GM11168 (cell line): ENCODE results near the gene FAAP100.

Experiments used
- in situ Hi-C: fragments of 300-500 bp; cut with MboI; formaldehyde crosslinking; loops from one replicate; pipeline ENCODE4 v1.12.0; 2022; ENCODE audit warnings: low sequenced_read_pairs; ENCODE audit not compliant: unreplicated experiment

FAAP100 gene

DNA sequence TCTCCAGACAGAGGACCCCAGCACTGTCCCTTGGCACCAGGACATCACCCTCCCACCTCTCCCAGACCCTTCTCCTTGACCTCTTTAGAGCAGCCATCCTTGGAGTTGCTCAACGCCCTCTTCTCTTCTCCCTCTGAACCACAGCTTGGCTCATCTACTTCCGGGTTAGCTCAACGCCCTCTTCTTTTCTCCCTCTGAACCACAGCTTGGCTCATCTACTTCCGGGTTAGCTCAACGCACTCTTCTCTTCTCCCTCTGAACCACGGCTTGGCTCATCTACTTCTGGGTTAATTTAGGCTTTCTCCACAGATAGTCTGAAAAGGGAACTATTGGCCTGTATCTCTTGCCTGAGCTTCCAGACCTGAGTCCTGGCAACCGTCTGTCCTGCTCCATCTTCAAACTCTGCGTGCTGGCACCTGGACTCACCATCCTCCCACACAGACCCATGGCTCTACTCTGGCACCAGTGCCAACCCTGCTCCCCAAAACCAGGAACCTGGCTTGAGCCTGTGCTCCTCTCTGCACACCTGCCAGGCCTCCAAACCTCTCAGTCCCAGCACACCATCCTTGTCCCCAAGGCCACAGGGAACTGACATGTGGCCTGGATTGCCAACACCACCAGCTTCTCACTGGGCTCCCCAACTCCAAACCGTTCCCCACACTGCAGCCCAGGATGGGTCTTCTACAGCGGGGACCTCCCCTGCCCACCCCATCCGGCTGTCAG is 25.3 kb upstream of the FAAP100 start:
- in situ Hi-C loops, result no loop called here

GRCh38 chr17:81576621-81577277 is 24.6 kb upstream of the FAAP100 start:
- in situ Hi-C loops, result no loop called here

- in situ Hi-C loops, result no loop called here
Observed at GRCh38 chr17:81575836-81576235, 23.7 kb upstream of the FAAP100 start.

DNA sequence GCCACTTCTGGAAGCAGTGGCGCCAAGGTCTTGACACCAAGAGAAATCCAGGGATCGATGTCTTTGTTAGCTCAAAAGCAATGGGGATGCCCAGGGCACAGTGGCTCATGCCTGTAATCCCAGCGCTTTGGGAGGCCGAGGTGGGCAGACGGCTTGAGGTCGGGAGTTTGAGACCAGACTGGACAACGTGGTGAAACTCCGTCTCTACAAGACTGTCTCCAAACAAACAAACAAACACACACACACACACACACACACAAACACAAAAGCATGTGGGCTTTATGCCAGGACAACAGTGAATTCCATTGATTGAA is 22.4 kb upstream of the FAAP100 start:
- in situ Hi-C loops, result no loop called here

GRCh38 chr17:81573794-81574642 is 21.9 kb upstream of the FAAP100 start:
- in situ Hi-C loops, result no loop called here

DNA sequence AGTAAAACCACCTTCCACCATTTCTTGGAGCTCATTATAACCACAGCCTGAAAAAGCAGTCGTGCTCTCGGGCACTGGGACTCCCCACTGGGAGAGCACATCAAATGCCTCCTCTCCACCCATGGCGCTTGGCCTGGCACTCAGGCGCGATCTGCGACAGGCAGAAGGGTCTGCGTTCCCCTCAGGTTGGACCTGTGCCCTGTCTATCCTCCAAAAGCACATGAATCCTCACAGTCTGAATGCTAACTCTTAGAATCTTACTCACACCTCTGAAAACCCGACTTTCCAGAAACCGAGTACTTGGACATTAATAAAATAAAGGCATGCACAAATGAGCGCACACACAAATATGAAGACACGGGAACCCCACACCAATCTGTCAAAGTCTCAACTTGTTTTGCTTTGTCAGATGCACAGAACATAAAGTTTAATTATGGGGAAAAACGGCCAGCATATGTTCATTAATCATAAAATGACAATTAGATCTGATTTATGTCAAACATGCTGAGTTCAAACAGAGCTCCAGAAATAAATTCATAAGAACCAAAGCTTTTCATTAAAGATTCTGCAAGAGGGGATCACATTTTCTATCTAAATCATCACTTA is 20.5 kb upstream of the FAAP100 start:
- in situ Hi-C loops, result no loop called here

DNA sequence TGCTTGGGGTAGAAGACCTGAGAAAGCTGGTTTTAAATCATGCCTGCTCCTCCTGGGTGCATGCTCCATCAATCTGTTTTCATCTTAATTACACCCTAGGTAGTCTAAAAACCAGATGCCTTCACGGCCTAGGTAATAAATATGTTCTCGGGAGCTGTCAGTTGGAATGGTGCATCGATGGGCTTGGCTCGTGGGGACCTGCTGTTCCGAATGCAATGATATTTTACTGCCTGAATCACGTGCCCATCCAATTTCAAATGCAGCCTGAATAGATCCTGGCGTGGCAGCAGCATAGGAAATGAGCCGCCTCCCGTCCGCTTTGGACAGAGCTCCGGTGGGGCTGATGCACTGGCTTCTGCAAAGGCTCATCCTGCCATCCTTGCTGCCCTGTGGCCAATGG is 18.8 kb upstream of the FAAP100 start:
- in situ Hi-C loops, result no loop called here

DNA sequence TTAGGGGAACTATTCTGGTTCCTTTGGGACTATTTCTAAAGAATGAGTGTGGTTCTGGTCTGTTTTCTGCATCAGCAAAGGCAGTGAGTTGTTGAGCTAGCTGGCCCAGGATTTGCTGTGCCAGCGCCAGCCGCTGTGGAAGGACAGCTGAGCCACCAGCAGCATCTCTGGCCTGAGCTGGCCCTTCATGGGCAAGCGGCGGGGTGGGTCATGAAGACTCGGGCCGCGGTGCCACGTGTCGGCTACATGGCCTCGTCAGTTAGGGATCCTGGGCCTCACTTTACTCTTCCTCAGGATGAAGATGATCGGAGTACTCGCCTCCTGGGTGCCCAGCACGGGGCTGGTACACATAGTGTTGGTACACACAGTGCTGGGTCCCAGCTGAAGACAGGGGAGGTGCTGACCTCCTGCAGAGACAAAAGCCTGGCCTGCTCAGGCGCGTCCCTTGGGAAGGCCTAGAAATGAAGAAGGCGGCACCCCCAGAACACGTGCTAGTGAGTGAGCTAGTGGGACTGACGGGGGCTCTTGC is 17.9 kb upstream of the FAAP100 start:
- in situ Hi-C loops, result no loop called here

DNA sequence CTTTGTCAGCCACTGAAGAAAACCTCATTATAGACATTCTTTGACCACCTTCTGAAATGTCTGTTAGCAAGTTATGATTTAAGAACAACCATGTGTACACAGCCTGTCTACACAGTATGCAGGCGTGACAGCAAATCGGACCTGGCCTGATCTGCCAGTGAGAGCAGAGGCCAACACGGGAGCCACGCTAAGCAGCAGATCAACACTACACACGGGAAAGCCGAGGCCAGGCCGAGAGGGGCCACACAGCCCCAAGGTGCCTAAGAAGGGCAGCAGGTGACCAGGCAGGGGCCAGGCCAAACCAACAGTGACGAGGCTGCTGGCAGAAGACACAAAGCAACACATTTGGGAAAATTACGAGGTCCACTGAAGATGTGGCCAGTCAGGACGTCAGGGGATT is 16.3 kb upstream of the FAAP100 start:
- in situ Hi-C loops, result no loop called here

- in situ Hi-C loops, result no loop called here
Observed at GRCh38 chr17:81567191-81567590, 15.0 kb upstream of the FAAP100 start.

GRCh38 chr17:81566461-81567126 is 14.4 kb upstream of the FAAP100 start:
- in situ Hi-C loops, result no loop called here

GRCh38 chr17:81565231-81565630 is 13.1 kb upstream of the FAAP100 start:
- in situ Hi-C loops, result no loop called here

DNA sequence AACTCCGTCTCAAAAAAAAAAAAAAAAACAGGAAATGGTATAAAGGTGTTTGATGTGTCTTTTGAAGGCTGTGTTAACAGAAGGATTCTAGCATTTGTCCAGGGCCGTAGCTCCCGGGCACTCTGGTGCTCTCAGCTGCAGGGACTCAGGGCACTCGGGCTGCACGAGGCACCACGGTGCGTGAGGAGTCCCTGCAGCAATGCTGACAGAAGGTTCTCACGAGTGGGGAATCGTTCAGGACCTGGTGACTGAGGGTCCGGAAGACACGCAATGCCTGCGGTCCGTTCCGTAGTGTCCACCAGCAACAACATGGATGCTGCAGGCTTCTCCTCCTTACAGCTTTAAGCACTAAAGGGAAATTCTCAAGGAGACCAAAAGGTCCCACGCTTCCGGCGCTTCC is 12.6 kb upstream of the FAAP100 start:
- in situ Hi-C loops, result no loop called here

DNA sequence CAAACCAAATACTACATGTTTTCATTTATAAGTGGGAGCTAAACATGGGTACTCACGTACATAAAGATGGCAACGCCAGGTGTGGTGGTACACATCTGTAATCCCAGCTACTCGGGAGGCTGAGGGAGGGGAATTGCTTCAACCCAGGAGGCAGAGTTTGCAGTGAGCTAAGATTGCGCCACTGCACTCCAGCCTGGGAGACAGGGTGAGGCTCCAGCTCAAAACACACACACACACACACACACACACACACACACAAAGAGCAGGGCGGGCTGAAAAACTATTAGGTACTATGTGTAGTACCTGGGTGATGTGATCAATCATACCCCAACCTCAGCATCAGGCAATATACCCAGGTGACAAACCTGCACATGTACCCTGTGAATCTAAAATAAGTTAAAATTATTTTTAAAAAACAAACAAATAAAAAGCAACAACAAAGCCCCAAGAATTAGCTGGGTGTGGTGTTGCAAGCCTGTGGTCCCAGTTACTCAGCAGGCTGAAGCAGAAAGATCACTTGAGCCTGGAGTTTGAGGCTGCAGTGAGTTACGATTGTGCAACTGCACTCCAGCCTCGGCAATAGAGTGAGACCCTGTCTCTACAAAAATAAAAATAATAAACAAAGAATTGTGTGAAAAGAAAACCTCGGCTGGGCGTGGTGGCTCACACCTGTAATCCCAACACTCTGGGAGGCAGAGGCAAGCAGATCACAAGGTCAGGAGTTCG is 11.9 kb upstream of the FAAP100 start:
- in situ Hi-C loops, result no loop called here

- in situ Hi-C loops, result no loop called here
Observed at GRCh38 chr17:81561494-81561885, 9.3 kb upstream of the FAAP100 start.

GRCh38 chr17:81558941-81559806 is 7.0 kb upstream of the FAAP100 start:
- in situ Hi-C loops, result no loop called here

DNA sequence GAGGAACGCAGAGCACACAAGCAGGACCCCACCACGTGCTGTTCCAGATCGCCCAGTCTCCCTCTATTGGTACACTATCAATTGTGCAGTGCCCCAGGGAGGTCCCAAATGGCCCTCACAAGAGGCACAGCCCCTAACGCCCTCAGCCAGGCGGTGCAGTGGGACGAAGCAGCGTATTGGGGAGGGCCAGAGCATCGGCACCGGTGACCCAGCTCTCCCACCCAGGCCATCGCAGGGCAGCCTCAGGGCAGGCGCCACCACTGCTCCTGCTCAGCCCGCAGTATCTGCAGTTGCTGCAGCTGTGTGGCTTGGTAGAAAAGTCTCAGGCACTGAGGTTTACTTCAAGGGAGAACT is 5.9 kb upstream of the FAAP100 start:
- in situ Hi-C loops, result no loop called here

DNA sequence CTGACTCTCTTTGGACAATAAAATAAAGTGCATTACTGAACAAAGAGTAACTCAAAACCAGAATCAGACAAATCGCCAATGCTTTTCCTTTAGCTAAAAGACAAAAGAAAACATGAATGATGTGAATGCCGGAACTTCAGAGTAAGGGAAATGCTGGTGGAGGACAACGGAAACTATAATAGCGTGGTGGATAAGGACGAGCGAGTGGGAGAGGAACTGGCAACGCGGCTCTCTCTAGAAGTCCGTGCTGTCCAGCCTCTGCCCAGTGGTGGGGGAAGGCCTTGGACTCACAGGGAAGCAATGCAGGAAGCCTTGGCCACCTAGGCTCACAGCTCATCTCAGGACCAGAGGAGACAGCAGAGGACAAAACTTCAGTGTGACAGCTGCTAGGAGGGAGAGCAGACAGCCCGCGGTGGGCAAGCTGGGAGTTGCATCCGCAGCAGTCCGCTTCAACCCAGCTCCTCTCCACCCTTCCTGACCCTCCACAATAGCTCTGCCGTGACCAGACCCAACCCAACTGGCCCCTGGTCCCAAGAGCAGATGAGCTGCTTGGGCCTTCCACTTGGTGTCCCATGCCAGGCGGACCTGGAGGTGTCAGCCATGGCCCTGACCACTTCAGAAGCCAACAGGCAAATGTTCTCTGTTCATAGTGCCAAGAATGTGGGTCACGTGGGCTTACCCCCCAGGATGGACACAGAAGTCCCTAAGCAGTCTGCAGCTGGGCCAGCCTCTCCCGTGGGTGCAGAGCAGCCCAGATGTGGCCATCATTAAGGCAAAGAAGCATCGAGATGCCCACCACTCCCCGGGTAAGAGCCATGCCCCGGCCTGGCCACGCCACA is 5.3 kb upstream of the FAAP100 start:
- in situ Hi-C loops, result no loop called here
